Sigmoid colon (tissue), 4 donors: Measurements from ENCODE around the gene MASP1.

Experiments used
- CTCF ChIP-seq, 4 experiments: fragments of 450-650 bp in 3 of 4; fragments of 200-600 bp in 1 of 4; IDR thresholded peaks; one replicate each; pipeline ENCODE4 v1.5.1; 2016 to 2019; ENCODE audit warnings: antibody characterized with exemption in 4 of 4, mild to moderate bottlenecking in 3 of 4, moderate library complexity in 2 of 4
- EP300 ChIP-seq, 4 donors: sonication (generic); formaldehyde crosslinking; IDR thresholded peaks; one replicate each; pipeline ENCODE4 v1.6.1; 2017; ENCODE audit warnings: antibody characterized with exemption in 4 of 4

GRCh38 chr3:187208159-187208558, 83.4 kb downstream of the MASP1 start:
- no peak for TF ChIP-seq CTCF (IDR thresholded peaks at IDR 0.05)
- no peak for TF ChIP-seq EP300 (IDR thresholded peaks at IDR 0.05)
